Peyer's patch (tissue), 4 donors: ENCODE measurements around the gene SPATA13.

Source experiments
- POLR2A ChIP-seq, 2 donors: fragments of 450-650 bp; IDR thresholded peaks; one replicate each; pipeline ENCODE4 v1.5.1; 2017; ENCODE audit warnings: antibody characterized with exemption in 2 of 2, mild to moderate bottlenecking in 2 of 2, moderate library complexity in 2 of 2
- TF ChIP-seq, protein P1 (sequence below), 6 experiments: fragments of 450-650 bp in 4 of 6; fragments of 200-600 bp in 2 of 6; sonication (generic) in 1 of 6; IDR thresholded peaks; one replicate each; pipeline ENCODE4 v1.5.1; 2017 to 2019; ENCODE audit warnings: antibody characterized with exemption in 6 of 6, mild to moderate bottlenecking in 3 of 6, moderate library complexity in 1 of 6

DNA sequence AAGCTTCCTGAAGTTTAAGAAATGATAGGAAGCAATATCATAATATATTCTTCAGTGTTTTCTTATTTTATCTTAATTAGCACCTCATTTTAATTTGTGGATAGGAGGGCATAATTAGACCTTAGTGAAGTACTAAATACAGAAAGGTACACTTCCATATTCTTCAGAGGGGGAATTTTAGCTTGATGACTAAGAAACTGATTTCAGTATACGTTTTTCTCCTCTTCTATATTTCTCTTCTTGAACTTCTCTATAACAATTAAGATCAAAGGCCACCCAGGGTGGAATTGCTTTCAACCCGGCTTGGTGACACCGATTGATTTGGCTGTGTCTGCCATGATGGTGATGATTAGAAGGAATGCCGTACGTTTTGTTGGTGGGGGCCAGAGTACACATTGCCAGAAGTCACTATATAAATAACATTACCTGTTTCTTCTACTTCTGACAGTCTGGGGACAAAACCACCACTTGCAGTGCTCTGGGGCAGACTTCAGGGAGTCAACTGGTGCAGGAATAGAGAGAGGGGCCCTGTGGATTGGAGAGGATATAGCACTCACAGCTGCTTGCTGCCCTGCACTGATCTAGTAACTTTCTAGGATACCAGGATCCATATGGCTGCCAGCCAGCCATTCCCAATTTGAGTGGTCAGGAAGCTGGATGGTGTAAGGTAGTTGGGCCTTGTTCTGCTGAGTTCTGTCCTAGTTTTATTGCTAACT lies 73.8 kb downstream of the SPATA13 start:
- TF ChIP-seq, protein P1, sequence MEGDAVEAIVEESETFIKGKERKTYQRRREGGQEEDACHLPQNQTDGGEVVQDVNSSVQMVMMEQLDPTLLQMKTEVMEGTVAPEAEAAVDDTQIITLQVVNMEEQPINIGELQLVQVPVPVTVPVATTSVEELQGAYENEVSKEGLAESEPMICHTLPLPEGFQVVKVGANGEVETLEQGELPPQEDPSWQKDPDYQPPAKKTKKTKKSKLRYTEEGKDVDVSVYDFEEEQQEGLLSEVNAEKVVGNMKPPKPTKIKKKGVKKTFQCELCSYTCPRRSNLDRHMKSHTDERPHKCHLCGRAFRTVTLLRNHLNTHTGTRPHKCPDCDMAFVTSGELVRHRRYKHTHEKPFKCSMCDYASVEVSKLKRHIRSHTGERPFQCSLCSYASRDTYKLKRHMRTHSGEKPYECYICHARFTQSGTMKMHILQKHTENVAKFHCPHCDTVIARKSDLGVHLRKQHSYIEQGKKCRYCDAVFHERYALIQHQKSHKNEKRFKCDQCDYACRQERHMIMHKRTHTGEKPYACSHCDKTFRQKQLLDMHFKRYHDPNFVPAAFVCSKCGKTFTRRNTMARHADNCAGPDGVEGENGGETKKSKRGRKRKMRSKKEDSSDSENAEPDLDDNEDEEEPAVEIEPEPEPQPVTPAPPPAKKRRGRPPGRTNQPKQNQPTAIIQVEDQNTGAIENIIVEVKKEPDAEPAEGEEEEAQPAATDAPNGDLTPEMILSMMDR (IDR thresholded peaks at IDR 0.05) = no peak
- no peak for TF ChIP-seq POLR2A (IDR thresholded peaks at IDR 0.05)
